A549 (cell line): Measurements from ENCODE around the gene SEZ6L2. TPM values are rescaled to one million over a fixed set of nuclear protein-coding genes. Genes with fewer than 3 reads are reported as not detected.

ENCODE experiments used
- ATAC-seq, 2 experiments: fragments of 200-7000 bp in 1 of 2; fragments of >200 bp in 1 of 2; cut with Nextera tagmentation in 1 of 2; cut with Tn5 transposase in 1 of 2; 3 replicates each; pipeline versions ENCODE4 v1.8.0 to v1.9.1; 2018 to 2020; ENCODE audit warnings: mild to moderate bottlenecking in 1 of 2, moderate library complexity in 1 of 2
- CTCF ChIA-PET: fragments of 300-600 bp; sonication (Branson Sonifier 250); formaldehyde crosslinking; extraction: SDS; loops from one replicate; lab custom pipeline; 2021; ENCODE audit warnings: antibody characterized with exemption, inconsistent platforms; lab: Yijun Ruan, JAX
- POLR2A ChIA-PET: fragments of 350-600 bp; formaldehyde crosslinking; extraction: SDS; loops from one replicate; lab custom pipeline; 2021; ENCODE audit warnings: antibody characterized with exemption, inconsistent platforms; lab: Yijun Ruan, JAX
- DNase-seq, 2 experiments: peaks; one replicate each; pipeline versions ENCODE4 v3.0.0 to v3.0.0-alpha.2; 2011 to 2016; ENCODE audit warnings: low read depth in 1 of 2, low spot score in 1 of 2
- FAIRE-seq: peaks from 2 replicates; lab custom pipeline; 2011; peaks lifted over from hg19 to GRCh38; lab: Jason Lieb, UNC
- H3K27ac ChIP-seq, 2 experiments: fragments of >200 bp; sonication (Bioruptor Twin); formaldehyde crosslinking; 3 replicates each; pipeline ENCODE4 v1.5.1; 2016 to 2017
- H3K4me1 ChIP-seq: fragments of >200 bp; sonication (Bioruptor Twin); formaldehyde crosslinking; 3 replicates; pipeline ENCODE4 v1.6.1; 2016
- H3K4me2 ChIP-seq: fragments of >200 bp; sonication (Bioruptor Twin); formaldehyde crosslinking; 3 replicates; pipeline ENCODE4 v1.6.1; 2016
- H3K4me3 ChIP-seq: fragments of >200 bp; sonication (Bioruptor Twin); formaldehyde crosslinking; 3 replicates; pipeline ENCODE4 v1.5.1; 2016
- H3K9me3 ChIP-seq: fragments of >200 bp; sonication (Bioruptor Twin); formaldehyde crosslinking; 3 replicates; pipeline ENCODE4 v1.6.1; 2016
- CBX8 ChIP-seq: fragments of 200-600 bp; sonication (generic); IDR thresholded peaks from 2 replicates; pipeline ENCODE4 v1.6.1; 2016
- CHD2 ChIP-seq: fragments of 150-350 bp; IDR thresholded peaks from 2 replicates; pipeline ENCODE4 v1.6.1; 2014; ENCODE audit warnings: low read length; ENCODE audit not compliant: partially characterized antibody
- EHMT2 ChIP-seq: fragments of 200-600 bp; sonication (generic); IDR thresholded peaks from 2 replicates; pipeline ENCODE4 v1.6.1; 2016; ENCODE audit warnings: antibody characterized with exemption, low read depth, mild to moderate bottlenecking, moderate library complexity
- ESRRA ChIP-seq: fragments of 150-350 bp; IDR thresholded peaks from 2 replicates; pipeline ENCODE4 v1.6.1; 2014; ENCODE audit warnings: mild to moderate bottlenecking, low read length, borderline replicate concordance
- FOSB ChIP-seq: fragments of 250-450 bp; sonication (Bioruptor Pico); IDR thresholded peaks from 2 replicates; pipeline ENCODE4 v1.5.0; 2020; ENCODE audit warnings: mild to moderate bottlenecking, moderate library complexity
- HOXA7 ChIP-seq: fragments of 250-450 bp; sonication (Bioruptor Pico); IDR thresholded peaks from 2 replicates; pipeline ENCODE4 v1.5.0; 2020; ENCODE audit warnings: mild to moderate bottlenecking, moderate library complexity
- HOXB13 ChIP-seq: fragments of 250-450 bp; sonication (Bioruptor Pico); IDR thresholded peaks from 2 replicates; pipeline ENCODE4 v1.5.0; 2020; ENCODE audit warnings: low read depth, mild to moderate bottlenecking, moderate library complexity
- HOXB5 ChIP-seq: fragments of 250-450 bp; sonication (Bioruptor Pico); IDR thresholded peaks from 2 replicates; pipeline ENCODE4 v1.5.0; 2020; ENCODE audit warnings: mild to moderate bottlenecking, moderate library complexity
- JUN ChIP-seq, 2 experiments: fragments of >200 bp; sonication (Bioruptor Twin); formaldehyde crosslinking; IDR thresholded peaks; 2 replicates in 1 of 2; 3 replicates in 1 of 2; pipeline ENCODE4 v1.6.1; 2016 to 2017
- NFE2L2 ChIP-seq: fragments of 150-350 bp; conservative IDR thresholded peaks from 2 replicates; pipeline ENCODE4 v1.6.1; 2014; ENCODE audit warnings: low read length
- NR3C1 ChIP-seq: fragments of >200 bp; sonication (Bioruptor Twin); formaldehyde crosslinking; IDR thresholded peaks from 3 replicates; pipeline ENCODE4 v1.6.1; 2017
- POLR2A ChIP-seq: IDR thresholded peaks from 2 replicates; pipeline ENCODE4 v1.6.1; 2012; ENCODE audit warnings: mild to moderate bottlenecking, low read length
- POLR2AphosphoS2 ChIP-seq: conservative IDR thresholded peaks from 2 replicates; pipeline ENCODE4 v1.6.1; 2012; ENCODE audit warnings: low read length, improper control_type of control experiment, inconsistent platforms
- RAD21 ChIP-seq, 2 experiments: fragments of >200 bp in 1 of 2; sonication (Bioruptor Twin) in 1 of 2; formaldehyde crosslinking in 1 of 2; IDR thresholded peaks in 1 of 2; conservative IDR thresholded peaks in 1 of 2; 2 replicates in 1 of 2; 3 replicates in 1 of 2; pipeline ENCODE4 v1.6.1; 2012 to 2018; ENCODE audit warnings: inconsistent platforms in 1 of 2
- RARB ChIP-seq: fragments of 250-450 bp; sonication (Bioruptor Pico); IDR thresholded peaks from 2 replicates; pipeline ENCODE4 v1.8.0; 2021; ENCODE audit warnings: mild to moderate bottlenecking, moderate library complexity
- RCOR1 ChIP-seq: fragments of 150-350 bp; IDR thresholded peaks from 2 replicates; pipeline ENCODE4 v1.6.1; 2014; ENCODE audit warnings: antibody characterized with exemption, low read length, low read depth
- RNF2 ChIP-seq: fragments of 200-600 bp; sonication (generic); IDR thresholded peaks from 2 replicates; pipeline ENCODE4 v1.6.1; 2016; ENCODE audit warnings: low read depth, mild to moderate bottlenecking, antibody characterized with exemption, moderate library complexity, borderline replicate concordance
- SMC3 ChIP-seq: fragments of >200 bp; sonication (Bioruptor Twin); formaldehyde crosslinking; IDR thresholded peaks from 3 replicates; pipeline ENCODE4 v1.6.1; 2018; ENCODE audit warnings: inconsistent platforms
- SREBF2 ChIP-seq: fragments of 450-650 bp; IDR thresholded peaks from 2 replicates; pipeline ENCODE4 v1.6.1; 2014; ENCODE audit warnings: mild to moderate bottlenecking, moderate library complexity
- TP53 ChIP-seq: fragments of 250-450 bp; sonication (Bioruptor Pico); IDR thresholded peaks from 2 replicates; pipeline ENCODE4 v1.5.0; 2021; ENCODE audit warnings: mild to moderate bottlenecking, moderate library complexity
- ZC3H11A ChIP-seq: fragments of 450-650 bp; IDR thresholded peaks from 2 replicates; pipeline ENCODE4 v1.6.1; 2014; ENCODE audit warnings: antibody characterized with exemption, mild to moderate bottlenecking
- ZNF302 ChIP-seq: fragments of 250-450 bp; sonication (Bioruptor Pico); IDR thresholded peaks from 2 replicates; pipeline ENCODE4 v1.9.0; 2021; ENCODE audit warnings: inconsistent platforms, mild to moderate bottlenecking, moderate library complexity
- WGBS: methylation state at CpG from one replicate; pipeline ENCODE4 v1.1.6; 2017; ENCODE audit errors: missing lambda C conversion rate; 5-methylcytosine and 5-hydroxymethylcytosine counted together
- polyA plus RNA-seq, 4 experiments: library from polyadenylated mRNA; depleted of rRNA in 3 of 4; stranded (reverse); fragments of >200 nt; fragmentation: RNase III in 1 of 4; extraction: RNeasy Plus Mini Kit Qiagen cat#74134 plus additional on column Dnase treatment in 1 of 4; gene quantifications; 2 replicates in 3 of 4; 3 replicates in 1 of 4; pipeline ENCODE4 v1.2.3, GENCODE V29; 2011 to 2017
- TF ChIP-seq, protein P1 (sequence below): fragments of 150-350 bp; IDR thresholded peaks from 2 replicates; pipeline ENCODE4 v1.6.1; 2014; ENCODE audit warnings: low read depth, mild to moderate bottlenecking, low read length
- TF ChIP-seq, protein P2 (sequence below): fragments of >200 bp; sonication (Bioruptor Twin); formaldehyde crosslinking; IDR thresholded peaks from 3 replicates; pipeline ENCODE4 v1.5.1; 2016
- TF ChIP-seq, protein P3 (sequence below): fragments of 250-450 bp; sonication (Bioruptor Pico); IDR thresholded peaks from 2 replicates; pipeline ENCODE4 v1.5.0; 2021; ENCODE audit warnings: mild to moderate bottlenecking, moderate library complexity, borderline replicate concordance
- TF ChIP-seq, protein P4 (sequence below): fragments of 450-650 bp; IDR thresholded peaks from 2 replicates; pipeline ENCODE4 v1.6.1; 2014; ENCODE audit warnings: antibody characterized with exemption

Gene SEZ6L2
- polyA plus RNA-seq, 2 of the 4 experiments (the other 2 are of a cell fraction): 4.3 to 11.4 TPM

DNA sequence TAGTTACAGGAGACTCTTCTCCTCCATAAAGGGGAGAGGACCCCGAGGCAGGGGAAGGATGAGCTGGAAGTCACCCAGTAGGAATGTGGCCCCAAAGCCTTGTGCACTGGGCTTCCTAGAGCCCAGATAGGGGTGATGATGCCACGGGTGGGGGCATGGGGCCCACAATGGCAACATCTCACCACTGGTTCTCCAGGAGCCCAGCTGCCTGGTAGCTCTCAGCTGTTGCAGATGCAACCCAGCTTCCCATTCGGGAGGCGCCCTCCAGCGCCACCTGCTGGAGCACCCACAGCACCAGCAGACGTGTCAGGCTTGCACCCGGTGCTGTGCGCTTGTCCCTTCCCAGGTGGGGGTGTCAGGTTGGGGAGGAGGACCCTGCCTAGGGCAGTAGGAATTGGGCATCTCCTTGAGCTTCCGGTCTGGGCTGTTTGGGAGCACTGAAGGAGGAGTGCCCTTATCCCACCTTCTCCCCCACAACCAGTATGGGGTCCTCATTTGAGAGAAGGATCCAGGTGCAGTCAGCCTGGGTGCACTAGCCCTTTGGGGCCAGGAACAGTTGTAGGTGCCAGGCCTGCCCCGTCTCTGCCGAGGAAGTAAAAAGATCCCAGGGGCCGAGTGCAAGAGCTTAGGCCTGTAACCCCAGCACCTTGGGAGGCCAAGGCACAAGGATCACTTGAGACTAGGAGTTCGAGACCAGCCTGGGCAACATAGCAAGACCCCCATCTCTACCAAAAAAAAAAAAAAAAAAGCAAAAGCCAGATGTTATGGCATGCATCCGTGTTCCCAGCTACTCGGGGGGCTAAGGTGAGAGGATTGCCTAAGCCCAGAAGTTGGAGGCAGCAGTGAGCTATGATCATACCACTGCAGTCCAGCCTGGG is 50.7 kb downstream of the SEZ6L2 start:
- 37% methylated on average over 15 of the region's 15 CpGs for WGBS
- H3K27ac ChIP-seq: no peak overlapping the region
- no peaks in the 10 kb centered on the region for H3K4me1 ChIP-seq
- H3K9me3 ChIP-seq: no peaks in the 10 kb centered on the region
- DNase-seq: peak; percentile 77 to 81
- peak; percentile 92 to 95 for ATAC-seq
- POLR2A ChIA-PET: interaction anchor here (0.6 to 1.2 kb wide), 5 partner anchors 26 to 41 kb away, joined by 3 to 9 read pairs (median 4); partner anchors contain the start of genes MVP and PAGR1
- CTCF ChIA-PET: interaction anchor here (0.5 to 26.2 kb wide), 49 partner anchors 11 to 195 kb away, joined by 3 to 568 read pairs (median 4); partner anchors contain the start of genes C16orf92, CDIPT, HIRIP3 and INO80E
- no peak overlapping the region for H3K4me2 ChIP-seq
- no peak overlapping the region for H3K4me3 ChIP-seq
- FAIRE-seq: no peak
- TF ChIP-seq RCOR1 (no peak), NFE2L2 (no peak), JUN (IDR thresholded peaks at IDR 0.05) (0 out of 5 replicates have a peak, but pooled peaks of 1 of the 2 experiments have one; percentile 19), SREBF2 (no peak), SMC3 (peak; percentile 90), ZNF302 (no peak), POLR2A (no peak), HOXB13 (CRISPR knock-in tag) (no peak), RAD21 (conservative IDR thresholded peaks at IDR 0.05 in 1 of 2, IDR thresholded peaks at IDR 0.05 in 1 of 2) (peak; percentile 78 to 86)
- TF ChIP-seq, protein P1, sequence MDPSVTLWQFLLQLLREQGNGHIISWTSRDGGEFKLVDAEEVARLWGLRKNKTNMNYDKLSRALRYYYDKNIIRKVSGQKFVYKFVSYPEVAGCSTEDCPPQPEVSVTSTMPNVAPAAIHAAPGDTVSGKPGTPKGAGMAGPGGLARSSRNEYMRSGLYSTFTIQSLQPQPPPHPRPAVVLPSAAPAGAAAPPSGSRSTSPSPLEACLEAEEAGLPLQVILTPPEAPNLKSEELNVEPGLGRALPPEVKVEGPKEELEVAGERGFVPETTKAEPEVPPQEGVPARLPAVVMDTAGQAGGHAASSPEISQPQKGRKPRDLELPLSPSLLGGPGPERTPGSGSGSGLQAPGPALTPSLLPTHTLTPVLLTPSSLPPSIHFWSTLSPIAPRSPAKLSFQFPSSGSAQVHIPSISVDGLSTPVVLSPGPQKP: no peak
- TF ChIP-seq, protein P2, sequence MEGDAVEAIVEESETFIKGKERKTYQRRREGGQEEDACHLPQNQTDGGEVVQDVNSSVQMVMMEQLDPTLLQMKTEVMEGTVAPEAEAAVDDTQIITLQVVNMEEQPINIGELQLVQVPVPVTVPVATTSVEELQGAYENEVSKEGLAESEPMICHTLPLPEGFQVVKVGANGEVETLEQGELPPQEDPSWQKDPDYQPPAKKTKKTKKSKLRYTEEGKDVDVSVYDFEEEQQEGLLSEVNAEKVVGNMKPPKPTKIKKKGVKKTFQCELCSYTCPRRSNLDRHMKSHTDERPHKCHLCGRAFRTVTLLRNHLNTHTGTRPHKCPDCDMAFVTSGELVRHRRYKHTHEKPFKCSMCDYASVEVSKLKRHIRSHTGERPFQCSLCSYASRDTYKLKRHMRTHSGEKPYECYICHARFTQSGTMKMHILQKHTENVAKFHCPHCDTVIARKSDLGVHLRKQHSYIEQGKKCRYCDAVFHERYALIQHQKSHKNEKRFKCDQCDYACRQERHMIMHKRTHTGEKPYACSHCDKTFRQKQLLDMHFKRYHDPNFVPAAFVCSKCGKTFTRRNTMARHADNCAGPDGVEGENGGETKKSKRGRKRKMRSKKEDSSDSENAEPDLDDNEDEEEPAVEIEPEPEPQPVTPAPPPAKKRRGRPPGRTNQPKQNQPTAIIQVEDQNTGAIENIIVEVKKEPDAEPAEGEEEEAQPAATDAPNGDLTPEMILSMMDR: peak; percentile 89
- TF ChIP-seq, protein P3, sequence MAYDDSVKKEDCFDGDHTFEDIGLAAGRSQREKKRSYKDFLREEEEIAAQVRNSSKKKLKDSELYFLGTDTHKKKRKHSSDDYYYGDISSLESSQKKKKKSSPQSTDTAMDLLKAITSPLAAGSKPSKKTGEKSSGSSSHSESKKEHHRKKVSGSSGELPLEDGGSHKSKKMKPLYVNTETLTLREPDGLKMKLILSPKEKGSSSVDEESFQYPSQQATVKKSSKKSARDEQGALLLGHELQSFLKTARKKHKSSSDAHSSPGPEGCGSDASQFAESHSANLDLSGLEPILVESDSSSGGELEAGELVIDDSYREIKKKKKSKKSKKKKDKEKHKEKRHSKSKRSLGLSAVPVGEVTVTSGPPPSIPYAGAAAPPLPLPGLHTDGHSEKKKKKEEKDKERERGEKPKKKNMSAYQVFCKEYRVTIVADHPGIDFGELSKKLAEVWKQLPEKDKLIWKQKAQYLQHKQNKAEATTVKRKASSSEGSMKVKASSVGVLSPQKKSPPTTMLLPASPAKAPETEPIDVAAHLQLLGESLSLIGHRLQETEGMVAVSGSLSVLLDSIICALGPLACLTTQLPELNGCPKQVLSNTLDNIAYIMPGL (CRISPR knock-in tag): no peak

DNA sequence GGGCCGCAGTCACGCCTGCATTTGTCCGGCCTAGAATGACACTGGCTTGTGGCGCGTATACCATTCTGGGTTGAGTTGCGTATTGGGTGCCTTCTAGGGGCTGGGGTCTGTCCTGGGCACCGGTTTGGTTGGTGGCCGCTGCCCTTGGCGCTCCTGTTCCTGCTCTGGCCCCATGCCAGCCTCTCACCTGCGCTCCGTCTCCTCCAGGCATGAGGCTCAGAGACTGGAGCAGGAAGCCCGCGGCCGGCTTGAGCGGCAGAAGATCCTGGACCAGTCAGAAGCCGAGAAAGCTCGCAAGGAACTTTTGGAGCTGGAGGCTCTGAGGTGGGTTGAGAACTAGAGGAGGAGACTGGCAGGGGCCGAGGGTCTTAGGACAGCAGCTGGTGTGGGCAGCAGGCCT is 53.7 kb downstream of the SEZ6L2 start:
- CTCF ChIA-PET: interaction anchor here (1.1 to 26.2 kb wide), 2 partner anchors 27 to 52 kb away, joined by 3 to 568 read pairs; partner anchors contain the start of genes MAZ, MVP, PAGR1 and PRRT2
- H3K4me2 ChIP-seq: no peak overlapping the region
- no peak for DNase-seq
- no peaks in the 10 kb centered on the region for H3K9me3 ChIP-seq
- H3K27ac ChIP-seq: no peak overlapping the region
- FAIRE-seq: no peak
- ATAC-seq: no peak
- H3K4me3 ChIP-seq: no peak overlapping the region
- no peaks in the 10 kb centered on the region for H3K4me1 ChIP-seq
- POLR2A ChIA-PET: interaction anchor here (0.8 kb wide), 1 partner anchor 10 kb away, joined by 3 read pairs; no protein-coding TSS in a partner anchor
- 95% methylated on average over 18 of the region's 18 CpGs for WGBS
- TF ChIP-seq HOXB5 (CRISPR knock-in tag) (no peak), RNF2 (no peak), RCOR1 (no peak), NR3C1 (no peak), CBX8 (no peak), CHD2 (no peak), TP53 (no peak), POLR2AphosphoS2 (no peak), FOSB (no peak), HOXA7 (CRISPR knock-in tag) (no peak), ESRRA (no peak), ZC3H11A (no peak), SMC3 (no peak), RARB (CRISPR knock-in tag) (no peak), EHMT2 (no peak)
- TF ChIP-seq, protein P4, sequence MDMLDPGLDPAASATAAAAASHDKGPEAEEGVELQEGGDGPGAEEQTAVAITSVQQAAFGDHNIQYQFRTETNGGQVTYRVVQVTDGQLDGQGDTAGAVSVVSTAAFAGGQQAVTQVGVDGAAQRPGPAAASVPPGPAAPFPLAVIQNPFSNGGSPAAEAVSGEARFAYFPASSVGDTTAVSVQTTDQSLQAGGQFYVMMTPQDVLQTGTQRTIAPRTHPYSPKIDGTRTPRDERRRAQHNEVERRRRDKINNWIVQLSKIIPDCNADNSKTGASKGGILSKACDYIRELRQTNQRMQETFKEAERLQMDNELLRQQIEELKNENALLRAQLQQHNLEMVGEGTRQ: no peak
- TF ChIP-seq, protein P2: no peak
